Limb (tissue), 2 donors: ENCODE measurements around the gene AGPAT2.

Experiments used
- DNase-seq, 2 donors: peaks; one replicate each; pipeline ENCODE4 v3.0.0-alpha.2; 2016; ENCODE audit errors: extremely low spot score in 2 of 2

Gene AGPAT2

DNA sequence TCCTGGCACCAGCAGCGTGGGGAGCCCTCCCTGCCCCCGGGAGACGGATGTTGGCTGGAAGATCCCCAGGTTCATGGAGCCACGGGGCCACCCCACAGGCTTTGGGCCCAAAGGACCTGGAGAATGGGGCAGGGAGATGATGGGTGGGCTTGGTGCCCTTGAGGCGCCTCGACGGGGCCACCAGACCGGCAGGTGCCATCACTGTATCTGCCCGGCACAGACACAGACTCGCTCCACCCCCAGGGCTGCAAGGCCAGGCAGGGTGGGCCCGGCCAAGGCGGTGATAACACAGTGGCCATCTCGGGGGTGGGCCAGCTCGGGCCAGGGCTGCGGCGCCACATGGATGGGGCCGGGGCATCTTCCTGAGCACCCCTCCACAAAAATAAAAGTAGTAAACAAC is 59.6 kb downstream of the AGPAT2 start:
- peak in 1 of 2 donors; percentile 28 for DNase-seq

DNA sequence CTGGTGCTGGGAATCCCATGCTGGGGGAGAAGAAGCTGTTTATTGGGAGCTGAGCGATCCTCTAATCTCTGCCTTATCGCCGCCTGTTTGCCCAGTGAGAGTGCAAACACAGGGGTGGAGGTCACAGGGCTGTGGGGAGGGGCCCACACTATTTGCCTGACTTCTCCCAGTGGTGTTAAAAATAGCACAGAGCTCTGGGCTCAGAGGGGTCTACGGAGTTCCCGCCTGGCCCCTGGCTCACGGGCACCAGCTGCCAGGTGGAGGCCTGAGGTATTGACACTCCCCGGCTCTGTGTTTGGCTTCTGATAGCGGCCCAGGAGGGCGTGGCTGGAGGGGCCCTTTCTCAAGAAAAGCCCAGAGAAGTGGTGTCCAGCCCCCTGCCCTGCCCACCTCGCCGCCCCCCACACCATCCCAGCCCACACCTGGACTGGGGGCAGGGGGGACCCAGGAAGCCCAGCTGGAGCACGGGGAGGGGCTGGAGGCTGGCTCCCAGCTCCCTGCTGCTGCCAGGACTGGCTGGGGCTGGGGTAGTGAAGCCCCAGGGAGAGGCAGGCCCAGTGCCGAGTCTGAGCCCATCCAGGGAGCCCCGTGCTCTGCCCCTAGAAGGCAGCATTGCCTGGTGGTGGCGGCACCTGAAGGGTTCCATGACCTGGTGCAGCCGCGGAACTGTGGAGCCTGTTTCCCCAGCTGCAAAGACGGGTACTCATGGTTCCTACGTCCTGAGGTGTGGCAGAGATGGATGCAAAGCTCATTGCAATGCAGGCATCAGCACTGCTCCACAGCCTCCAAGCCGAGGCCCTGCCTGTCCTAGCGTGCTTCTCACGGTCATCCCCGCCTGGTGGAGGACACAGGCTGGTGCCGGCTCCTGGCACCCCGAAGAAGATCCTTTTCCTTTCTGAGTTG is 60.3 kb downstream of the AGPAT2 start:
- peak in 1 of 2 donors; percentile 36 for DNase-seq

DNA sequence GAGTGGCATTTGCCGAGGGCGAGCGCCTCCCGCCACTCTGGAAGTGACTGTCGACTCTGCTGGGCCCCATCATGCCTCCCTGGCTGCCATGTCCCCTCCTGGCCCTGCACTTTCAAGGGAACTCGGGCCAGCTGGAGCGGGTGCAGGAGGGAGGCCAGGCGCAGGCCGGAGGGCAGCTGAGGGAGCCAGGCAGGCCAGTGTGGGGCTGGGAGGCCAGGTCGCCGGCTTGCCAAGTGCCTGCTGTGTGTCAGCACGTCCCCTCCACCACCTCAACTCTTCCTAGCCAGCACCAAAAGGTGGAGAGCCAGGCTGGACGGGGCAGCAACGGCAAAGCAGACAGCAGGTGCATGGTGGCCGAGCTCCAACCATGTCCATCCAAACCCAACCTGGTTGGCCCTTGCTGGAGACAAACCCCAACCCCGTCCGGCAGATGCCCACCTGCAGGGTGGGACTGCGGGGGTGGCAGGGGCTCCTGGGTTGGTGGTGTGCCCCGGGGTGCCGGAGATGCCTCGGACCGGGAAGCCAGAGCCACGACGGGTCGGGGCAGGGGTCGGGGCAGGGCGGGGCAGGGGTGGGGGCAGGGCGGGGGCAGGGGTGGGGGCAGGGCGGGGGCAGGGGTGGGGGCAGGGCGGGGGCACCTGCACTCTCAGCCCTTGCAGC is 61.1 kb downstream of the AGPAT2 start:
- peak in 1 of 2 donors; percentile 23 for DNase-seq

DNA sequence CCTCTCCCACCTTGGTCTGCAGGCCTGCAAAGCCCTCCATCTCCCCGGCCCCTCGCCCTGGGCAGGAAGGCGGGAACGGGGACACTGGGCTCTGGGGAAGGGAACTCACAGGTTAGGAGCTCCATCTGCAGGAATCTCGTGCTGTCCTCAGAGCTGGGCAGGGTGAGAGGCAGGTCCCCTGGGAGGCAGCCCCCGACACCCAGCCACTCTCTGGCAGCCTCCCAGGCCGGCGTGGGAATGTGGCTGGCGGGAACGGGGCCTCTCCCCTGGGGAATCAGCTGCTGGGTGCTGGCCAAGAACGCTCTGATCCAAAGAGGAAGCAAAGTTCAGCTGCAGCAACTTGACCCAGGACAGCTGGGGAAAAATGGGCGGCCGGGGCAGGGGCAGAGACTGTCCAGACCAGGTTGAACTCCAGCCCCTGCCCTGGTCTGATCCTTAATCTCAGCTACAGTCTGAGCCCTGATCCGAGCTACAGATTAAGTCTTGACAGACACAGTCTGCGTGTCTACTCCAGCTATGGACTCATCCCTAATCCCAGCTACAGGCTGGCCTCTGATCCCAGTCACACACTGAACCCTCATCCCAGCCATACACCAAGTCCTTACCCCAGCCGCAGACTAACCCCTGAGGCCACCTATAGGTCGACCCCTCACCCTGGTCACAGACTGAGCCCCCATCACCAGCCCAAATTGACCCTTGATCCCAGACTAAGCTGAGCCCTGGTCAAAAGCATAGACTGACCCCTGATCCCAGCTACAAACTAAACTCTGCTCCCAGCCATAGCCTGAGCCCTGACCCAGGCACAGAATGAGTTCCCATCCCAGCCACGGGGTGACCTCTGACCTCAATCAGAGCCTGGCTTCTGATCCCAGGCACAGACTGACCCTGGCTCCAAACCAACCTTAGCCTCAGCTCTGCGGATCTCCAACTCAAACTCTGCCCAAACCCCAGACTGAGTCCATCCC is 61.9 kb downstream of the AGPAT2 start:
- peak in 1 of 2 donors; percentile 77 for DNase-seq

DNA sequence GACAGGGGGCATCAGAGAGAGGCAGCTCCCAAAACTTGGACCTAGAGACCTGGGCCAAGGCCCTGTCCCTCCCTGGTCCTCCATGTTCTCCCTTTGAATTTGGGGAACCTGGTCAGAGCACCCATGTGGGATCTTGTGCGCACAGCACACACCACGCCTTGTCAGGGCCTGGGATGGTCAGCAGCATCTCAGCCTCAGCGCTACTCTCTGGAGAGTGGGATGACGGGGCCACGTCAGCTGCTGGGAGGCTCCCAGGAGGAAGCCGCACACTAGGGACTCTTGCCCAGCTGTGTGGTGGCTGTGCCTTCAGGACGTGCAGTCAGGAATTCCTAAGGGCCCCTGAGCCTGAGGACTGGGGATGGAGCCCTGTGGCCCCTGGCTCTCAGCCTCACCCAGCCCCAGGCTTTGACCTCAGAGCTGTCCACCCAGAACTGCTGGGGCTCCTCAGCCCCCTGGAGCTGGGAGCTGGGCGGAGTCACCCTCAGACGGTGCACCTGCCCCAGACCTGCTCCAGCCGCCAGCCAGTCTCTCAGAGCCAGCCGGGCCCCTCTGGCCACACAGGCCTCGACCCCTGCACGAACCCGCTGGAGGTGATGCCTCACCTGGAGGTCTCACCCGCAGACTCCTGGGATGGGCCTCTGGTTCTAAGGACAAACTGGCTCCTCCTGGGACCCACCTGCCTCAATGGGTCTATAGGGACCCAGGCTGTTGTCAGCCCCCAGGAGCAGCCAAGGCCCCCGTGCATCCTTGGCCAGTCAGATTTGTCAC is 62.9 kb downstream of the AGPAT2 start:
- DNase-seq: peak in 1 of 2 donors; percentile 31

DNA sequence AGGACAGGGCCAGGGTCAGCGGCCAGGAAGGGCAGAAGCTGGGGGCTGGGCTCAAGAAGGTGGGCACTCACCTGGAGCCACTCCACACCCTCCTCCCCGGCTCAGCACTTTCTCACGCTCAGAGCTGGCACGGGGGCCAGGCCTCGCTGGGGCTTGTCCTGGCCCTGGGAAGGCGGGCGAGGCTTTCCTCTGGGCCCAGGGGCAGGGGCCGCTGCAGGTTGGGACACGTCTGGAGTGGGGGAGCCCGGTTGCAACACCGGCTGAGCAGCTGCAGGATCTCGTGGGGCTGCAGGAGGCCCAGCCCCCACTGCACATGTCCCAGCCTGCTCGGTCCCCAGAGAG is 63.4 kb downstream of the AGPAT2 start:
- DNase-seq: peak in 1 of 2 donors; percentile 44
